H1 (cell line): Measurements from ENCODE around the gene KRT23. TPM values are rescaled to one million over a fixed set of nuclear protein-coding genes. Genes with fewer than 3 reads are reported as not detected.

Experiments
- CREB1 ChIP-seq: IDR thresholded peaks from 2 replicates; pipeline ENCODE4 v1.6.1; 2012; ENCODE audit warnings: inconsistent platforms
- GABPA ChIP-seq: IDR thresholded peaks from 2 replicates; pipeline ENCODE4 v1.6.1; 2011; ENCODE audit warnings: mild to moderate bottlenecking, low read length, moderate library complexity, borderline replicate concordance; ENCODE audit not compliant: insufficient read depth
- GTF2F1 ChIP-seq: IDR thresholded peaks from 2 replicates; pipeline ENCODE4 v1.6.1; 2012; ENCODE audit warnings: low read depth, low read length, improper control_type of control experiment, borderline replicate concordance
- HDAC2 ChIP-seq, 2 experiments: fragments of 300-600 bp in 1 of 2; sonication (generic) in 1 of 2; IDR thresholded peaks; 2 replicates each; pipeline ENCODE4 v1.6.1; 2011 to 2012; ENCODE audit warnings: low read depth in 2 of 2, low read length in 2 of 2, mild to moderate bottlenecking in 2 of 2, moderate library complexity in 2 of 2, borderline replicate concordance in 1 of 2, inconsistent platforms in 1 of 2
- KDM5A ChIP-seq: fragments of 200-600 bp; IDR thresholded peaks from 2 replicates; pipeline ENCODE4 v1.7.1; 2012; ENCODE audit warnings: mild to moderate bottlenecking, low read length, inconsistent platforms, mixed read lengths
- POLR2A ChIP-seq, 2 experiments: IDR thresholded peaks; 1 replicate in 1 of 2; 2 replicates in 1 of 2; pipeline ENCODE4 v1.6.1; 2011; ENCODE audit warnings: low read depth in 2 of 2, low read length in 2 of 2, mild to moderate bottlenecking in 2 of 2; ENCODE audit errors: control extremely low read depth in 1 of 2
- SAP30 ChIP-seq: fragments of 300-600 bp; sonication (generic); IDR thresholded peaks from 2 replicates; pipeline ENCODE4 v1.7.1; 2012; ENCODE audit warnings: low read length, moderate library complexity, mild to moderate bottlenecking, inconsistent platforms; ENCODE audit not compliant: insufficient read depth, insufficient replicate concordance
- SIN3A ChIP-seq, 2 experiments: IDR thresholded peaks in 1 of 2; conservative IDR thresholded peaks in 1 of 2; 2 replicates each; pipeline ENCODE4 v1.6.1; 2011 to 2012; ENCODE audit warnings: low read length in 2 of 2, improper control_type of control experiment in 1 of 2, low read depth in 1 of 2, mild to moderate bottlenecking in 1 of 2
- TCF12 ChIP-seq: IDR thresholded peaks from 2 replicates; pipeline ENCODE4 v1.6.1; 2011; ENCODE audit warnings: low read depth, mild to moderate bottlenecking, low read length
- polyA plus RNA-seq, 7 experiments: library from polyadenylated mRNA; depleted of rRNA in 3 of 7; stranded (reverse) in 5 of 7; unstranded in 2 of 7; fragments of >200 nt in 5 of 7; fragments of 200-250 nt in 2 of 7; gene quantifications; 1 replicate in 5 of 7; 2 replicates in 1 of 7; 4 replicates in 1 of 7; pipeline versions ENCODE4 v1.2.1 to v1.2.3, GENCODE V29; 2011 to 2013; ENCODE audit warnings: missing spikeins in 2 of 7, mixed read lengths in 2 of 7
- total RNA-seq: library from RNA; stranded (reverse); fragmentation: NEBNext Ultra II Directional; extraction: Animal tissue kit (Norgen Biotek cat#: 25700); gene quantifications from 2 replicates; pipeline ENCODE4 v1.2.1, GENCODE V29; 2021
- TF ChIP-seq, protein P1 (sequence below): fragments of 300-600 bp; sonication (generic); IDR thresholded peaks from 2 replicates; pipeline ENCODE4 v1.7.1; 2012; ENCODE audit warnings: low read length, moderate library complexity, mild to moderate bottlenecking, inconsistent platforms; ENCODE audit not compliant: insufficient replicate concordance
- TF ChIP-seq, protein P2 (sequence below): IDR thresholded peaks from 2 replicates; pipeline ENCODE4 v1.6.1; 2011; ENCODE audit warnings: low read length, improper control_type of control experiment

KRT23 gene
- total and polyA plus RNA-seq, 2 of the 8 experiments (the other 6 are each of a cell fraction or from before 2014, with no cell fraction given): not detected

DNA sequence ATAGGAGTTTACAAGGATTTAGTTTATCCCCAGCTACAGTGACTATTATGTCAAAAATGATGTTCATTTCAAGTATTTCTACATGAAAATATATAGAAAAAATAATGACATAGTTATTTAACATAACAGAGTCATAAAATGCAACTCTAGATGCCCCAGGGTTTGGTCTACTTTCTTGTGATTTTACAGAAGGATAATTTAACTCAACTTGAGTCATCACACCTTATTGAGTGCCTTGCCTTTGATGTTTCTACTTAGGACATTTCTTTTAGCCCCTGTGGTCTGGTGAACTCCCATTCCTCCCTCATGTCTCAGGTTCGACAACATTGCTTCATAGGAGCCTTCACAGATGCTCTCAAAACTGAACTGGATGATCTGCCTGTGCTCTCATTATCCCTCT lies 54.4 kb downstream of the KRT23 start (continued):
- TF ChIP-seq, protein P1, sequence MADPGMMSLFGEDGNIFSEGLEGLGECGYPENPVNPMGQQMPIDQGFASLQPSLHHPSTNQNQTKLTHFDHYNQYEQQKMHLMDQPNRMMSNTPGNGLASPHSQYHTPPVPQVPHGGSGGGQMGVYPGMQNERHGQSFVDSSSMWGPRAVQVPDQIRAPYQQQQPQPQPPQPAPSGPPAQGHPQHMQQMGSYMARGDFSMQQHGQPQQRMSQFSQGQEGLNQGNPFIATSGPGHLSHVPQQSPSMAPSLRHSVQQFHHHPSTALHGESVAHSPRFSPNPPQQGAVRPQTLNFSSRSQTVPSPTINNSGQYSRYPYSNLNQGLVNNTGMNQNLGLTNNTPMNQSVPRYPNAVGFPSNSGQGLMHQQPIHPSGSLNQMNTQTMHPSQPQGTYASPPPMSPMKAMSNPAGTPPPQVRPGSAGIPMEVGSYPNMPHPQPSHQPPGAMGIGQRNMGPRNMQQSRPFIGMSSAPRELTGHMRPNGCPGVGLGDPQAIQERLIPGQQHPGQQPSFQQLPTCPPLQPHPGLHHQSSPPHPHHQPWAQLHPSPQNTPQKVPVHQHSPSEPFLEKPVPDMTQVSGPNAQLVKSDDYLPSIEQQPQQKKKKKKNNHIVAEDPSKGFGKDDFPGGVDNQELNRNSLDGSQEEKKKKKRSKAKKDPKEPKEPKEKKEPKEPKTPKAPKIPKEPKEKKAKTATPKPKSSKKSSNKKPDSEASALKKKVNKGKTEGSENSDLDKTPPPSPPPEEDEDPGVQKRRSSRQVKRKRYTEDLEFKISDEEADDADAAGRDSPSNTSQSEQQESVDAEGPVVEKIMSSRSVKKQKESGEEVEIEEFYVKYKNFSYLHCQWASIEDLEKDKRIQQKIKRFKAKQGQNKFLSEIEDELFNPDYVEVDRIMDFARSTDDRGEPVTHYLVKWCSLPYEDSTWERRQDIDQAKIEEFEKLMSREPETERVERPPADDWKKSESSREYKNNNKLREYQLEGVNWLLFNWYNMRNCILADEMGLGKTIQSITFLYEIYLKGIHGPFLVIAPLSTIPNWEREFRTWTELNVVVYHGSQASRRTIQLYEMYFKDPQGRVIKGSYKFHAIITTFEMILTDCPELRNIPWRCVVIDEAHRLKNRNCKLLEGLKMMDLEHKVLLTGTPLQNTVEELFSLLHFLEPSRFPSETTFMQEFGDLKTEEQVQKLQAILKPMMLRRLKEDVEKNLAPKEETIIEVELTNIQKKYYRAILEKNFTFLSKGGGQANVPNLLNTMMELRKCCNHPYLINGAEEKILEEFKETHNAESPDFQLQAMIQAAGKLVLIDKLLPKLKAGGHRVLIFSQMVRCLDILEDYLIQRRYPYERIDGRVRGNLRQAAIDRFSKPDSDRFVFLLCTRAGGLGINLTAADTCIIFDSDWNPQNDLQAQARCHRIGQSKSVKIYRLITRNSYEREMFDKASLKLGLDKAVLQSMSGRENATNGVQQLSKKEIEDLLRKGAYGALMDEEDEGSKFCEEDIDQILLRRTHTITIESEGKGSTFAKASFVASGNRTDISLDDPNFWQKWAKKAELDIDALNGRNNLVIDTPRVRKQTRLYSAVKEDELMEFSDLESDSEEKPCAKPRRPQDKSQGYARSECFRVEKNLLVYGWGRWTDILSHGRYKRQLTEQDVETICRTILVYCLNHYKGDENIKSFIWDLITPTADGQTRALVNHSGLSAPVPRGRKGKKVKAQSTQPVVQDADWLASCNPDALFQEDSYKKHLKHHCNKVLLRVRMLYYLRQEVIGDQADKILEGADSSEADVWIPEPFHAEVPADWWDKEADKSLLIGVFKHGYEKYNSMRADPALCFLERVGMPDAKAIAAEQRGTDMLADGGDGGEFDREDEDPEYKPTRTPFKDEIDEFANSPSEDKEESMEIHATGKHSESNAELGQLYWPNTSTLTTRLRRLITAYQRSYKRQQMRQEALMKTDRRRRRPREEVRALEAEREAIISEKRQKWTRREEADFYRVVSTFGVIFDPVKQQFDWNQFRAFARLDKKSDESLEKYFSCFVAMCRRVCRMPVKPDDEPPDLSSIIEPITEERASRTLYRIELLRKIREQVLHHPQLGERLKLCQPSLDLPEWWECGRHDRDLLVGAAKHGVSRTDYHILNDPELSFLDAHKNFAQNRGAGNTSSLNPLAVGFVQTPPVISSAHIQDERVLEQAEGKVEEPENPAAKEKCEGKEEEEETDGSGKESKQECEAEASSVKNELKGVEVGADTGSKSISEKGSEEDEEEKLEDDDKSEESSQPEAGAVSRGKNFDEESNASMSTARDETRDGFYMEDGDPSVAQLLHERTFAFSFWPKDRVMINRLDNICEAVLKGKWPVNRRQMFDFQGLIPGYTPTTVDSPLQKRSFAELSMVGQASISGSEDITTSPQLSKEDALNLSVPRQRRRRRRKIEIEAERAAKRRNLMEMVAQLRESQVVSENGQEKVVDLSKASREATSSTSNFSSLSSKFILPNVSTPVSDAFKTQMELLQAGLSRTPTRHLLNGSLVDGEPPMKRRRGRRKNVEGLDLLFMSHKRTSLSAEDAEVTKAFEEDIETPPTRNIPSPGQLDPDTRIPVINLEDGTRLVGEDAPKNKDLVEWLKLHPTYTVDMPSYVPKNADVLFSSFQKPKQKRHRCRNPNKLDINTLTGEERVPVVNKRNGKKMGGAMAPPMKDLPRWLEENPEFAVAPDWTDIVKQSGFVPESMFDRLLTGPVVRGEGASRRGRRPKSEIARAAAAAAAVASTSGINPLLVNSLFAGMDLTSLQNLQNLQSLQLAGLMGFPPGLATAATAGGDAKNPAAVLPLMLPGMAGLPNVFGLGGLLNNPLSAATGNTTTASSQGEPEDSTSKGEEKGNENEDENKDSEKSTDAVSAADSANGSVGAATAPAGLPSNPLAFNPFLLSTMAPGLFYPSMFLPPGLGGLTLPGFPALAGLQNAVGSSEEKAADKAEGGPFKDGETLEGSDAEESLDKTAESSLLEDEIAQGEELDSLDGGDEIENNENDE: no peak
- TF ChIP-seq, protein P2, sequence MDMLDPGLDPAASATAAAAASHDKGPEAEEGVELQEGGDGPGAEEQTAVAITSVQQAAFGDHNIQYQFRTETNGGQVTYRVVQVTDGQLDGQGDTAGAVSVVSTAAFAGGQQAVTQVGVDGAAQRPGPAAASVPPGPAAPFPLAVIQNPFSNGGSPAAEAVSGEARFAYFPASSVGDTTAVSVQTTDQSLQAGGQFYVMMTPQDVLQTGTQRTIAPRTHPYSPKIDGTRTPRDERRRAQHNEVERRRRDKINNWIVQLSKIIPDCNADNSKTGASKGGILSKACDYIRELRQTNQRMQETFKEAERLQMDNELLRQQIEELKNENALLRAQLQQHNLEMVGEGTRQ: no peak
- TF ChIP-seq GABPA (no peak), CREB1 (no peak), SAP30 (no peak), HDAC2 (IDR thresholded peaks at IDR 0.05; ENCODE audit: borderline replicate concordance in 1 of 2, low read depth in 2 of 2, low read length in 2 of 2) (no peak), KDM5A (no peak), SIN3A (conservative IDR thresholded peaks at IDR 0.05 in 1 of 2, IDR thresholded peaks at IDR 0.05 in 1 of 2; ENCODE audit: low read depth in 1 of 2, low read length in 2 of 2) (no peak), GTF2F1 (no peak), TCF12 (no peak), POLR2A (IDR thresholded peaks at IDR 0.05; ENCODE audit: control extremely low read depth in 1 of 2, low read depth in 2 of 2, low read length in 2 of 2) (no peak)
